GM23338 (cell line): ENCODE results near the gene CNST. TPM values are rescaled to one million over a fixed set of nuclear protein-coding genes. Genes with fewer than 3 reads are reported as not detected.

Experiments used
- ATAC-seq: fragments of 200-7000 bp; cut with Tn5 transposase; 3 replicates; pipeline ENCODE4 v1.9.1; 2020
- DNase-seq: peaks from one replicate; pipeline ENCODE4 v3.0.0-alpha.2; 2015; ENCODE audit warnings: low spot score
- H2AFZ ChIP-seq: fragments of 200-600 bp; sonication (generic); 2 replicates; pipeline ENCODE4 v1.8.0; 2016; ENCODE audit warnings: antibody characterized with exemption, mild to moderate bottlenecking, moderate library complexity
- H3F3A ChIP-seq: fragments of 200-600 bp; sonication (generic); replicated peaks from 2 replicates; pipeline ENCODE4 v1.8.0; 2017; ENCODE audit warnings: antibody characterized with exemption, mixed run types, low read depth
- H3K27ac ChIP-seq: fragments of 200-600 bp; sonication (generic); 2 replicates; pipeline ENCODE4 v1.6.1; 2016; ENCODE audit warnings: low read depth
- H3K27me3 ChIP-seq: fragments of 200-600 bp; sonication (generic); 2 replicates; pipeline ENCODE4 v1.8.0; 2016; ENCODE audit warnings: mild to moderate bottlenecking, mixed run types, moderate library complexity; ENCODE audit not compliant: insufficient read depth
- H3K36me3 ChIP-seq: fragments of 200-600 bp; sonication (generic); 2 replicates; pipeline ENCODE4 v1.8.0; 2016; ENCODE audit warnings: mild to moderate bottlenecking; ENCODE audit not compliant: insufficient read depth
- H3K4me1 ChIP-seq: fragments of 200-600 bp; sonication (generic); 2 replicates; pipeline ENCODE4 v1.8.0; 2016; ENCODE audit warnings: mild to moderate bottlenecking, moderate library complexity; ENCODE audit not compliant: insufficient read depth
- H3K4me2 ChIP-seq: fragments of 200-600 bp; sonication (generic); 2 replicates; pipeline ENCODE4 v1.7.1; 2017; ENCODE audit warnings: mixed run types
- H3K4me3 ChIP-seq: fragments of 200-600 bp; sonication (generic); 2 replicates; pipeline ENCODE4 v1.6.1; 2016; ENCODE audit warnings: mixed run types
- H3K79me2 ChIP-seq: fragments of 200-600 bp; sonication (generic); replicated peaks from 2 replicates; pipeline ENCODE4 v1.8.0; 2017; ENCODE audit warnings: mild to moderate bottlenecking; ENCODE audit not compliant: insufficient read depth
- H3K9me2 ChIP-seq: fragments of 200-600 bp; sonication (generic); 2 replicates; pipeline ENCODE4 v1.8.0; 2017; ENCODE audit not compliant: insufficient read depth
- H4K20me1 ChIP-seq: fragments of 200-600 bp; sonication (generic); replicated peaks from 2 replicates; pipeline ENCODE4 v1.8.0; 2017; ENCODE audit warnings: mild to moderate bottlenecking; ENCODE audit not compliant: insufficient read depth
- H3K27ac Mint-ChIP-seq: 2 replicates; pipeline ENCODE4 v1.8.0; 2020; ENCODE audit warnings: inconsistent platforms, mild to moderate bottlenecking, moderate library complexity, mixed read lengths
- H3K27me3 Mint-ChIP-seq: 3 replicates; pipeline ENCODE4 v1.8.0; 2022; ENCODE audit warnings: low read depth, mild to moderate bottlenecking, moderate library complexity, mixed read lengths, inconsistent platforms; ENCODE audit not compliant: insufficient read depth, poor library complexity
- H3K36me3 Mint-ChIP-seq: 3 replicates; pipeline ENCODE4 v1.8.0; 2021; ENCODE audit warnings: low read depth, mild to moderate bottlenecking, inconsistent platforms, moderate library complexity, mixed read lengths
- H3K4me1 Mint-ChIP-seq: 3 replicates; pipeline ENCODE4 v1.8.0; 2020; ENCODE audit warnings: mild to moderate bottlenecking, inconsistent platforms, mixed read lengths
- H3K4me3 Mint-ChIP-seq: 3 replicates; pipeline ENCODE4 v1.8.0; 2021; ENCODE audit warnings: moderate library complexity, mild to moderate bottlenecking, inconsistent platforms, mixed read lengths
- H3K9me3 Mint-ChIP-seq: 3 replicates; pipeline ENCODE4 v1.8.0; 2020; ENCODE audit warnings: moderate library complexity, mild to moderate bottlenecking, inconsistent platforms, mixed read lengths
- CREB1 ChIP-seq: fragments of 250-450 bp; sonication (Bioruptor Pico); IDR thresholded peaks from 2 replicates; pipeline ENCODE4 v1.5.0; 2020; ENCODE audit warnings: low read depth, mild to moderate bottlenecking, moderate library complexity
- CTCF ChIP-seq, 2 experiments: fragments of 200-600 bp in 1 of 2; sonication (generic) in 1 of 2; conservative IDR thresholded peaks; 2 replicates each; pipeline versions ENCODE4 v1.5.1 to v1.6.1; 2016 to 2017; ENCODE audit warnings: antibody characterized with exemption in 2 of 2, low read depth in 2 of 2, mild to moderate bottlenecking in 2 of 2, moderate library complexity in 1 of 2
- ETS1 ChIP-seq: IDR thresholded peaks from 2 replicates; pipeline ENCODE4 v1.6.1; 2016; ENCODE audit warnings: antibody characterized with exemption
- EZH2 ChIP-seq: fragments of 200-600 bp; sonication (generic); IDR thresholded peaks from one replicate; pipeline ENCODE4 v1.8.0; 2017; ENCODE audit warnings: antibody characterized with exemption, mild to moderate bottlenecking, low read depth; ENCODE audit not compliant: unreplicated experiment
- EZH2phosphoT487 ChIP-seq: fragments of 200-600 bp; sonication (generic); IDR thresholded peaks from one replicate; pipeline ENCODE4 v1.8.1; 2018; ENCODE audit warnings: antibody characterized with exemption; ENCODE audit not compliant: unreplicated experiment
- NANOG ChIP-seq: IDR thresholded peaks from 2 replicates; pipeline ENCODE4 v1.6.1; 2016; ENCODE audit warnings: antibody characterized with exemption, borderline replicate concordance
- POLR2AphosphoS5 ChIP-seq: IDR thresholded peaks from 2 replicates; pipeline ENCODE4 v1.6.1; 2016; ENCODE audit warnings: antibody characterized with exemption, low read depth
- STAT1 ChIP-seq: IDR thresholded peaks from one replicate; pipeline ENCODE4 v1.6.1; 2016; ENCODE audit warnings: antibody characterized with exemption; ENCODE audit not compliant: unreplicated experiment
- ZNF114 ChIP-seq: fragments of 250-450 bp; sonication (Bioruptor Pico); IDR thresholded peaks from 2 replicates; pipeline ENCODE4 v1.5.0; 2020; ENCODE audit warnings: mild to moderate bottlenecking, moderate library complexity
- polyA plus RNA-seq: library from polyadenylated mRNA; unstranded; fragments of >200 nt; fragmentation: Nextera tagmentation; extraction: Ambion mirVana; gene quantifications from 2 replicates; pipeline ENCODE4 v1.2.1, GENCODE V29; 2016
- total RNA-seq: library from RNA; depleted of rRNA; stranded (reverse); fragments of >200 nt; shearing (Covaris generic); gene quantifications from 2 replicates; pipeline ENCODE4 v1.2.3, GENCODE V29; 2014
- TF ChIP-seq, protein P1 (sequence below): IDR thresholded peaks from one replicate; pipeline ENCODE4 v1.6.1; 2018; ENCODE audit warnings: antibody characterized with exemption; ENCODE audit not compliant: unreplicated experiment

CNST gene
- total and polyA plus RNA-seq, 2 experiments from 2014 or later: 8.1 to 17.6 TPM

DNA sequence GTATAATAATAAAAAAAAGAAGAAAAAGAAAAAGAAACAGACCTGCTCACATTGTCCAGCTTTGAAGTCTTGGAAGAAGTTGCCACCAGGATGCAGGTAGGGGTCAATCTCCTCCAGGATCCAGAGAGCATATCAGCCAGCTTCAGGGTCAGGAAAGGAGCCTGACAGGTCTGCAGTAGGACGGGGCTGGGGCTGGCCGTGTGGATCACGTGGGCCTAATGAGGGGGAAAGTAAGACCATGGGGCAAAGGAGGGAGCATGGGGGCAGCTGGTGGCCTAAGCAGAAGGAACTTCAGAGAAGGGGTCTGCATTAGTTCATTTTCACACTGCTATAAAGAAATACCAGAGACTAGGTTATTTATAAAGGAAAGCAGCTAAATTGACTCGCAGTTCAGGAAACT, 39.9 kb upstream of the CNST start:
- Histone ChIP-seq H4K20me1 (no peaks in the 10 kb centered on the region), H3K36me3 (no peaks in the 10 kb centered on the region), H2AFZ (no peak overlapping the region), H3K4me2 (no peak overlapping the region), H3K27me3 (no peaks in the 10 kb centered on the region), H3K9me2 (no peaks in the 10 kb centered on the region), H3F3A (no peaks in the 10 kb centered on the region), H3K79me2 (no peaks in the 10 kb centered on the region), H3K4me1 (no peaks in the 10 kb centered on the region), H3K4me3 (no peak overlapping the region), H3K27ac (no peak overlapping the region)
- no peak for TF ChIP-seq STAT1
- no peak for TF ChIP-seq ETS1
- no peak for TF ChIP-seq CTCF (conservative IDR thresholded peaks at IDR 0.05; ENCODE audit: low read depth in 2 of 2)
- TF ChIP-seq EZH2phosphoT487: no peak
- TF ChIP-seq, protein P1, sequence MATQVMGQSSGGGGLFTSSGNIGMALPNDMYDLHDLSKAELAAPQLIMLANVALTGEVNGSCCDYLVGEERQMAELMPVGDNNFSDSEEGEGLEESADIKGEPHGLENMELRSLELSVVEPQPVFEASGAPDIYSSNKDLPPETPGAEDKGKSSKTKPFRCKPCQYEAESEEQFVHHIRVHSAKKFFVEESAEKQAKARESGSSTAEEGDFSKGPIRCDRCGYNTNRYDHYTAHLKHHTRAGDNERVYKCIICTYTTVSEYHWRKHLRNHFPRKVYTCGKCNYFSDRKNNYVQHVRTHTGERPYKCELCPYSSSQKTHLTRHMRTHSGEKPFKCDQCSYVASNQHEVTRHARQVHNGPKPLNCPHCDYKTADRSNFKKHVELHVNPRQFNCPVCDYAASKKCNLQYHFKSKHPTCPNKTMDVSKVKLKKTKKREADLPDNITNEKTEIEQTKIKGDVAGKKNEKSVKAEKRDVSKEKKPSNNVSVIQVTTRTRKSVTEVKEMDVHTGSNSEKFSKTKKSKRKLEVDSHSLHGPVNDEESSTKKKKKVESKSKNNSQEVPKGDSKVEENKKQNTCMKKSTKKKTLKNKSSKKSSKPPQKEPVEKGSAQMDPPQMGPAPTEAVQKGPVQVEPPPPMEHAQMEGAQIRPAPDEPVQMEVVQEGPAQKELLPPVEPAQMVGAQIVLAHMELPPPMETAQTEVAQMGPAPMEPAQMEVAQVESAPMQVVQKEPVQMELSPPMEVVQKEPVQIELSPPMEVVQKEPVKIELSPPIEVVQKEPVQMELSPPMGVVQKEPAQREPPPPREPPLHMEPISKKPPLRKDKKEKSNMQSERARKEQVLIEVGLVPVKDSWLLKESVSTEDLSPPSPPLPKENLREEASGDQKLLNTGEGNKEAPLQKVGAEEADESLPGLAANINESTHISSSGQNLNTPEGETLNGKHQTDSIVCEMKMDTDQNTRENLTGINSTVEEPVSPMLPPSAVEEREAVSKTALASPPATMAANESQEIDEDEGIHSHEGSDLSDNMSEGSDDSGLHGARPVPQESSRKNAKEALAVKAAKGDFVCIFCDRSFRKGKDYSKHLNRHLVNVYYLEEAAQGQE: no peak
- no peak for TF ChIP-seq CREB1
- no peak for TF ChIP-seq NANOG
- H3K27me3 Mint-ChIP-seq: peaks cover 3% of the 10 kb centered on the region
- no peaks in the 10 kb centered on the region; the same call in 2 of the 3 replicates for H3K4me1 Mint-ChIP-seq
- H3K9me3 Mint-ChIP-seq: peaks cover 52% of the 10 kb centered on the region
- no peak overlapping the region for H3K4me3 Mint-ChIP-seq
- DNase-seq (no peak), ATAC-seq (no peak)
- H3K36me3 Mint-ChIP-seq: peaks cover 11% of the 10 kb centered on the region; the same call in 2 of the 3 replicates
- no peak overlapping the region for H3K27ac Mint-ChIP-seq

DNA sequence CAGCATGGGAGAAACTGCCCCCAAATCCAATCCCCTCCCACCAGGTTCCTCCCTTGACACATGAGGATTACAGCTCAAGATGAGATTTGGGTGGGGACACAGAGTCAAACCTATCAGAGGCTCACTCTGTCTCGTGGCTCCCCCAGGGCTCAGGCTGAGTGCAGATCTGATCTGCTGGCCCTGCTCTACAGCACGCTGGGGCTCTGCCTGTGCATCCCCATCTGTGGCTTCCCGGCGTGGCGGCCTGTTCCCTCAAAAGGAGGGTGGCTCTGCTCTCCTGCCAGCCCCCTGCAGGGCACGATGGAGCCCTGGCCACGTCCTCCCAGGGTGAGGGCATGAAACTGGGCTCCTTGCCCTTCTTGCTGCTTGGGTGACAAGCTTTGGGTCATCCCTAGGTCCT, 39.3 kb upstream of the CNST start:
- no peaks in the 10 kb centered on the region; the same call in 2 of the 3 replicates for H3K4me1 Mint-ChIP-seq
- ATAC-seq: no peak
- TF ChIP-seq ZNF114 (CRISPR knock-in tag) (no peak), EZH2 (no peak), STAT1 (no peak), POLR2AphosphoS5 (no peak), EZH2phosphoT487 (no peak), CTCF (conservative IDR thresholded peaks at IDR 0.05; ENCODE audit: low read depth in 2 of 2) (no peak)

More for the DNA sequence above, 39.3 kb upstream of the CNST start:
- Mint-ChIP-seq H3K4me3 (no peak overlapping the region), H3K27me3 (peaks cover 3% of the 10 kb centered on the region), H3K27ac (no peak overlapping the region), H3K9me3 (peaks cover 53% of the 10 kb centered on the region), H3K36me3 (peaks cover 11% of the 10 kb centered on the region; the same call in 2 of the 3 replicates)
- Histone ChIP-seq H4K20me1 (no peaks in the 10 kb centered on the region), H3F3A (no peaks in the 10 kb centered on the region), H3K4me1 (no peaks in the 10 kb centered on the region), H3K36me3 (no peaks in the 10 kb centered on the region), H3K79me2 (no peaks in the 10 kb centered on the region), H3K4me2 (no peak overlapping the region), H3K27ac (no peak overlapping the region), H2AFZ (peak overlapping the region; percentile 28; the same call in 1 of the 2 replicates), H3K27me3 (no peaks in the 10 kb centered on the region), H3K4me3 (no peak overlapping the region), H3K9me2 (no peaks in the 10 kb centered on the region)
- no peak for DNase-seq
